HL-60 (cell line): ENCODE measurements around the gene CSF1.

Source experiments
- DNase-seq, 2 experiments: peaks; one replicate each; pipeline ENCODE4 v3.0.0-alpha.2; 2010 to 2020; ENCODE audit warnings: low read depth in 1 of 2, low spot score in 1 of 2
- H3K27ac ChIP-seq: fragments of 250-450 bp; sonication (Bioruptor Pico); replicated peaks from 2 replicates; pipeline ENCODE4 v1.5.1; 2020; ENCODE audit warnings: mild to moderate bottlenecking, moderate library complexity
- H3K27me3 ChIP-seq: fragments of 250-450 bp; sonication (Bioruptor Pico); 2 replicates; pipeline ENCODE4 v1.5.1; 2021; ENCODE audit warnings: mild to moderate bottlenecking, moderate library complexity; ENCODE audit not compliant: insufficient read depth, poor library complexity, severe bottlenecking
- H3K4me3 ChIP-seq: replicated peaks from 2 replicates; pipeline ENCODE4 v1.5.1; 2011; ENCODE audit warnings: mild to moderate bottlenecking, control low read depth, low read length; ENCODE audit not compliant: insufficient read depth
- GABPA ChIP-seq: IDR thresholded peaks from 2 replicates; pipeline ENCODE4 v1.6.1; 2012; ENCODE audit warnings: low read depth
- POLR2AphosphoS5 ChIP-seq: IDR thresholded peaks from 2 replicates; pipeline ENCODE4 v1.6.1; 2012; ENCODE audit warnings: low read depth
- SPI1 ChIP-seq: IDR thresholded peaks from 2 replicates; pipeline ENCODE4 v1.6.1; 2012; ENCODE audit warnings: low read depth, mild to moderate bottlenecking, borderline replicate concordance
- TF ChIP-seq, protein P1 (sequence below): IDR thresholded peaks from one replicate; pipeline ENCODE4 v1.5.1; 2011; ENCODE audit warnings: low read length, control low read depth, inconsistent platforms; ENCODE audit not compliant: insufficient read depth
- TF ChIP-seq, protein P2 (sequence below): IDR thresholded peaks from 2 replicates; pipeline ENCODE4 v1.6.1; 2012; ENCODE audit warnings: low read depth; ENCODE audit not compliant: insufficient replicate concordance

The CSF1 gene

DNA sequence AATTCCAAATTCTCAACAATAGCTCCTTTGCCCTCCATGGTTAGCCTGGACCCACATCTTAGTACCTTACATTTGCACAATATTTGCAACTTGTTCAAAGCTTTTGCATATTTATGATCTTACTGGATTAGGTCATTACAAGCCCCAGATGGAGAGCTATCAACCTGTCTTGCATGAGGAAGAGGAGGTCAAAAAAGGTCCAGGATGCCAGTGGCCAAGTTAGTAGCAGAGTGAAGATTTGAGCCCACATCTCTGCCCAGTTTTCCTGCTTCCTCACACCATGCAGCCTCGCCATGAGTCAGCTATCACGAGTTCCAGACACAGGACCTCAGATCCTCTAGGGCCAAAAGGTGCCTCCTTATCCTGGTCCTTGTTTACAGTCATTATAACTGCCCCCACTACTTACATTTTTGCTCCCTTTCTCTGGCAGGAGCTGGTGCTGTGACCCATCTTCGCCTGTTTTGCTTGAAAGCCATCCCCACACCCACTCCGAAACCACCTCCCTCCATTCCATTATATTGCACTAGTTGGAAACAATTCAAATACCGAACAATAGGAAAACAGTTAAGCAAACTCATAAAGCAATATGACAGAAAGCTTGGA lies 68.9 kb downstream of the CSF1 start:
- DNase-seq, result no peak
- no peak overlapping the region for H3K4me3 ChIP-seq
- no peaks in the 10 kb centered on the region for H3K27me3 ChIP-seq
- TF ChIP-seq, protein P1, sequence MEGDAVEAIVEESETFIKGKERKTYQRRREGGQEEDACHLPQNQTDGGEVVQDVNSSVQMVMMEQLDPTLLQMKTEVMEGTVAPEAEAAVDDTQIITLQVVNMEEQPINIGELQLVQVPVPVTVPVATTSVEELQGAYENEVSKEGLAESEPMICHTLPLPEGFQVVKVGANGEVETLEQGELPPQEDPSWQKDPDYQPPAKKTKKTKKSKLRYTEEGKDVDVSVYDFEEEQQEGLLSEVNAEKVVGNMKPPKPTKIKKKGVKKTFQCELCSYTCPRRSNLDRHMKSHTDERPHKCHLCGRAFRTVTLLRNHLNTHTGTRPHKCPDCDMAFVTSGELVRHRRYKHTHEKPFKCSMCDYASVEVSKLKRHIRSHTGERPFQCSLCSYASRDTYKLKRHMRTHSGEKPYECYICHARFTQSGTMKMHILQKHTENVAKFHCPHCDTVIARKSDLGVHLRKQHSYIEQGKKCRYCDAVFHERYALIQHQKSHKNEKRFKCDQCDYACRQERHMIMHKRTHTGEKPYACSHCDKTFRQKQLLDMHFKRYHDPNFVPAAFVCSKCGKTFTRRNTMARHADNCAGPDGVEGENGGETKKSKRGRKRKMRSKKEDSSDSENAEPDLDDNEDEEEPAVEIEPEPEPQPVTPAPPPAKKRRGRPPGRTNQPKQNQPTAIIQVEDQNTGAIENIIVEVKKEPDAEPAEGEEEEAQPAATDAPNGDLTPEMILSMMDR, result no peak
- TF ChIP-seq POLR2AphosphoS5 (no peak), SPI1 (no peak), GABPA (no peak)
- TF ChIP-seq, protein P2, sequence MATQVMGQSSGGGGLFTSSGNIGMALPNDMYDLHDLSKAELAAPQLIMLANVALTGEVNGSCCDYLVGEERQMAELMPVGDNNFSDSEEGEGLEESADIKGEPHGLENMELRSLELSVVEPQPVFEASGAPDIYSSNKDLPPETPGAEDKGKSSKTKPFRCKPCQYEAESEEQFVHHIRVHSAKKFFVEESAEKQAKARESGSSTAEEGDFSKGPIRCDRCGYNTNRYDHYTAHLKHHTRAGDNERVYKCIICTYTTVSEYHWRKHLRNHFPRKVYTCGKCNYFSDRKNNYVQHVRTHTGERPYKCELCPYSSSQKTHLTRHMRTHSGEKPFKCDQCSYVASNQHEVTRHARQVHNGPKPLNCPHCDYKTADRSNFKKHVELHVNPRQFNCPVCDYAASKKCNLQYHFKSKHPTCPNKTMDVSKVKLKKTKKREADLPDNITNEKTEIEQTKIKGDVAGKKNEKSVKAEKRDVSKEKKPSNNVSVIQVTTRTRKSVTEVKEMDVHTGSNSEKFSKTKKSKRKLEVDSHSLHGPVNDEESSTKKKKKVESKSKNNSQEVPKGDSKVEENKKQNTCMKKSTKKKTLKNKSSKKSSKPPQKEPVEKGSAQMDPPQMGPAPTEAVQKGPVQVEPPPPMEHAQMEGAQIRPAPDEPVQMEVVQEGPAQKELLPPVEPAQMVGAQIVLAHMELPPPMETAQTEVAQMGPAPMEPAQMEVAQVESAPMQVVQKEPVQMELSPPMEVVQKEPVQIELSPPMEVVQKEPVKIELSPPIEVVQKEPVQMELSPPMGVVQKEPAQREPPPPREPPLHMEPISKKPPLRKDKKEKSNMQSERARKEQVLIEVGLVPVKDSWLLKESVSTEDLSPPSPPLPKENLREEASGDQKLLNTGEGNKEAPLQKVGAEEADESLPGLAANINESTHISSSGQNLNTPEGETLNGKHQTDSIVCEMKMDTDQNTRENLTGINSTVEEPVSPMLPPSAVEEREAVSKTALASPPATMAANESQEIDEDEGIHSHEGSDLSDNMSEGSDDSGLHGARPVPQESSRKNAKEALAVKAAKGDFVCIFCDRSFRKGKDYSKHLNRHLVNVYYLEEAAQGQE, result no peak
- no peak overlapping the region for H3K27ac ChIP-seq
